ENCODE data around the gene CHURC1.

DNA sequence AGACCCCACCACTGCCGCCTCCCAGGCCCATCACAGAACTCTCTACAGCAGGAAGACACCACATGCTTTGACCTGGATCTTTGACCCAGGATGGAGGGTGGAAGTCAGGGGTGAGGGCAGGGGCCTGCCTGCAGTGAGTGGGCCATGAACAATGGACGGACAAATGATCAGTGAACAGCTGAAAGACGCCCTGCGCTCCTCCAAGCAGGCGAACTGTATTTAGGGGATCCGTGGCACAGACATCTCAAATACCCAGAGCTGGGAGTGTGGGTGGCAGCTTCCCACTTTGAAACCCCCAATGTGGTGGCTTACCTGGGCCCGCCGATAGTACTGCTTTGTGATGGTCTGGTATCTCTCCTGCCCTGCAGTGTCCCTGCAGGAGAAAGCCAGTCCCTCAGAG, 37.0 kb downstream of the CHURC1 start:
- TF ChIP-seq EZH2 (IDR thresholded peaks at IDR 0.05; ENCODE audit: low read depth, unreplicated experiment) = no peak
- TF ChIP-seq, protein P1, sequence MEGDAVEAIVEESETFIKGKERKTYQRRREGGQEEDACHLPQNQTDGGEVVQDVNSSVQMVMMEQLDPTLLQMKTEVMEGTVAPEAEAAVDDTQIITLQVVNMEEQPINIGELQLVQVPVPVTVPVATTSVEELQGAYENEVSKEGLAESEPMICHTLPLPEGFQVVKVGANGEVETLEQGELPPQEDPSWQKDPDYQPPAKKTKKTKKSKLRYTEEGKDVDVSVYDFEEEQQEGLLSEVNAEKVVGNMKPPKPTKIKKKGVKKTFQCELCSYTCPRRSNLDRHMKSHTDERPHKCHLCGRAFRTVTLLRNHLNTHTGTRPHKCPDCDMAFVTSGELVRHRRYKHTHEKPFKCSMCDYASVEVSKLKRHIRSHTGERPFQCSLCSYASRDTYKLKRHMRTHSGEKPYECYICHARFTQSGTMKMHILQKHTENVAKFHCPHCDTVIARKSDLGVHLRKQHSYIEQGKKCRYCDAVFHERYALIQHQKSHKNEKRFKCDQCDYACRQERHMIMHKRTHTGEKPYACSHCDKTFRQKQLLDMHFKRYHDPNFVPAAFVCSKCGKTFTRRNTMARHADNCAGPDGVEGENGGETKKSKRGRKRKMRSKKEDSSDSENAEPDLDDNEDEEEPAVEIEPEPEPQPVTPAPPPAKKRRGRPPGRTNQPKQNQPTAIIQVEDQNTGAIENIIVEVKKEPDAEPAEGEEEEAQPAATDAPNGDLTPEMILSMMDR (conservative IDR thresholded peaks at IDR 0.05; ENCODE audit: low read depth in 2 of 2) = no peak
- TF ChIP-seq, protein P2, sequence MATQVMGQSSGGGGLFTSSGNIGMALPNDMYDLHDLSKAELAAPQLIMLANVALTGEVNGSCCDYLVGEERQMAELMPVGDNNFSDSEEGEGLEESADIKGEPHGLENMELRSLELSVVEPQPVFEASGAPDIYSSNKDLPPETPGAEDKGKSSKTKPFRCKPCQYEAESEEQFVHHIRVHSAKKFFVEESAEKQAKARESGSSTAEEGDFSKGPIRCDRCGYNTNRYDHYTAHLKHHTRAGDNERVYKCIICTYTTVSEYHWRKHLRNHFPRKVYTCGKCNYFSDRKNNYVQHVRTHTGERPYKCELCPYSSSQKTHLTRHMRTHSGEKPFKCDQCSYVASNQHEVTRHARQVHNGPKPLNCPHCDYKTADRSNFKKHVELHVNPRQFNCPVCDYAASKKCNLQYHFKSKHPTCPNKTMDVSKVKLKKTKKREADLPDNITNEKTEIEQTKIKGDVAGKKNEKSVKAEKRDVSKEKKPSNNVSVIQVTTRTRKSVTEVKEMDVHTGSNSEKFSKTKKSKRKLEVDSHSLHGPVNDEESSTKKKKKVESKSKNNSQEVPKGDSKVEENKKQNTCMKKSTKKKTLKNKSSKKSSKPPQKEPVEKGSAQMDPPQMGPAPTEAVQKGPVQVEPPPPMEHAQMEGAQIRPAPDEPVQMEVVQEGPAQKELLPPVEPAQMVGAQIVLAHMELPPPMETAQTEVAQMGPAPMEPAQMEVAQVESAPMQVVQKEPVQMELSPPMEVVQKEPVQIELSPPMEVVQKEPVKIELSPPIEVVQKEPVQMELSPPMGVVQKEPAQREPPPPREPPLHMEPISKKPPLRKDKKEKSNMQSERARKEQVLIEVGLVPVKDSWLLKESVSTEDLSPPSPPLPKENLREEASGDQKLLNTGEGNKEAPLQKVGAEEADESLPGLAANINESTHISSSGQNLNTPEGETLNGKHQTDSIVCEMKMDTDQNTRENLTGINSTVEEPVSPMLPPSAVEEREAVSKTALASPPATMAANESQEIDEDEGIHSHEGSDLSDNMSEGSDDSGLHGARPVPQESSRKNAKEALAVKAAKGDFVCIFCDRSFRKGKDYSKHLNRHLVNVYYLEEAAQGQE (IDR thresholded peaks at IDR 0.05; ENCODE audit: unreplicated experiment) = no peak
